Thyroid gland (tissue), 4 donors: ENCODE results near the gene GUCY1A2.

Experiments
- POLR2A ChIP-seq, 2 donors: fragments of 450-650 bp; IDR thresholded peaks; one replicate each; pipeline ENCODE4 v1.6.1; 2017; ENCODE audit warnings: antibody characterized with exemption in 2 of 2, mild to moderate bottlenecking in 2 of 2, moderate library complexity in 1 of 2
- TF ChIP-seq, protein P1 (sequence below), 6 experiments: fragments of 200-600 bp in 3 of 6; fragments of 450-650 bp in 3 of 6; sonication (generic) in 3 of 6; IDR thresholded peaks; one replicate each; pipeline ENCODE4 v1.5.1; 2016 to 2019; ENCODE audit warnings: antibody characterized with exemption in 6 of 6, mild to moderate bottlenecking in 2 of 6, inconsistent platforms in 1 of 6, moderate library complexity in 1 of 6

DNA sequence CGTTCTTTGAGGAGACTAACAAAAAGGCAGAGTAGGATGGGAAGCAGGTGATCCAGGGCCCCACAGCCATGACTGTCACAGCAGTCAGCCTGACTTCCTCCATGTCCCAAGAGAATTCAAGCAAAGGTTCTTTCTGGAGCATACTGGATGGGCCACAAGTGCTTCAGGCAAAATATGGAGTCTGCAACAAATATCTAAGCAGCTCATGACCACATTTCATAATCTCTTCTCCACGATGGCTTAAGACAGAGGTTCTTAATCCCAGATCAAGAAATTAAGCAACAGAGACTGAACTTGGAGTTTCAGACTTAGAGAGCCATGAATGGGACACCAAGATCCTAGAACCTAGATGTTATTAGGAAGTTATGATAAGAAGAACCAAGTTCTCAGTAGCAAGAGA, 31.6 kb downstream of the GUCY1A2 start:
- TF ChIP-seq, protein P1, sequence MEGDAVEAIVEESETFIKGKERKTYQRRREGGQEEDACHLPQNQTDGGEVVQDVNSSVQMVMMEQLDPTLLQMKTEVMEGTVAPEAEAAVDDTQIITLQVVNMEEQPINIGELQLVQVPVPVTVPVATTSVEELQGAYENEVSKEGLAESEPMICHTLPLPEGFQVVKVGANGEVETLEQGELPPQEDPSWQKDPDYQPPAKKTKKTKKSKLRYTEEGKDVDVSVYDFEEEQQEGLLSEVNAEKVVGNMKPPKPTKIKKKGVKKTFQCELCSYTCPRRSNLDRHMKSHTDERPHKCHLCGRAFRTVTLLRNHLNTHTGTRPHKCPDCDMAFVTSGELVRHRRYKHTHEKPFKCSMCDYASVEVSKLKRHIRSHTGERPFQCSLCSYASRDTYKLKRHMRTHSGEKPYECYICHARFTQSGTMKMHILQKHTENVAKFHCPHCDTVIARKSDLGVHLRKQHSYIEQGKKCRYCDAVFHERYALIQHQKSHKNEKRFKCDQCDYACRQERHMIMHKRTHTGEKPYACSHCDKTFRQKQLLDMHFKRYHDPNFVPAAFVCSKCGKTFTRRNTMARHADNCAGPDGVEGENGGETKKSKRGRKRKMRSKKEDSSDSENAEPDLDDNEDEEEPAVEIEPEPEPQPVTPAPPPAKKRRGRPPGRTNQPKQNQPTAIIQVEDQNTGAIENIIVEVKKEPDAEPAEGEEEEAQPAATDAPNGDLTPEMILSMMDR (IDR thresholded peaks at IDR 0.05) = no peak
- no peak for TF ChIP-seq POLR2A (IDR thresholded peaks at IDR 0.05)
